Astrocyte (in vitro differentiated cells and primary cell): Measurements from ENCODE around the gene PRSS50.

Source experiments
- EZH2 ChIP-seq: IDR thresholded peaks from 2 replicates; pipeline ENCODE4 v1.6.1; 2012; ENCODE audit warnings: mild to moderate bottlenecking, low read length, inconsistent platforms; ENCODE audit not compliant: insufficient read depth
- TF ChIP-seq, protein P1 (sequence below): IDR thresholded peaks from 2 replicates; pipeline ENCODE4 v1.5.1; 2011; ENCODE audit warnings: low read depth, mild to moderate bottlenecking, inconsistent platforms, low read length, moderate library complexity; ENCODE audit not compliant: insufficient read depth

DNA sequence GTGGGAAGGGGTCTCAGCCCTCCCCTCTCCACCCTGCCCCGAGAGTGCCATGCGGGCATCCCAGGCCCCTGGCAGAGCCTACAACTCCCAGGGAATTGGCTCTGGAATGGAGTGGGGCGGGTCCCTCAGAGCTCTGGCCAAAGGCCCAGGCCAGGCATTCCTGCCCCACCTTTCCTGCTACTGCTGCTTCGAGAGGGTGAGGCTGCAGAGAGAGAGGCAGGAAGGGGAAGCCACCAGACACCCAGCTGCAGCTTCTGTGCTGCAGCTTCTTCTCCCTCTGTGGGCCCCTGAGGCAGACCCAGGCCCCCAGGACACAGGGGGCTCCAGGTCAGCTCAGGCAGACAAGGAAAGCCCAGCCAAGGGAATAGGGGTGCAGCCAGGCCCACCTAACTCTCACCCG, 26.9 kb downstream of the PRSS50 start:
- TF ChIP-seq, protein P1, sequence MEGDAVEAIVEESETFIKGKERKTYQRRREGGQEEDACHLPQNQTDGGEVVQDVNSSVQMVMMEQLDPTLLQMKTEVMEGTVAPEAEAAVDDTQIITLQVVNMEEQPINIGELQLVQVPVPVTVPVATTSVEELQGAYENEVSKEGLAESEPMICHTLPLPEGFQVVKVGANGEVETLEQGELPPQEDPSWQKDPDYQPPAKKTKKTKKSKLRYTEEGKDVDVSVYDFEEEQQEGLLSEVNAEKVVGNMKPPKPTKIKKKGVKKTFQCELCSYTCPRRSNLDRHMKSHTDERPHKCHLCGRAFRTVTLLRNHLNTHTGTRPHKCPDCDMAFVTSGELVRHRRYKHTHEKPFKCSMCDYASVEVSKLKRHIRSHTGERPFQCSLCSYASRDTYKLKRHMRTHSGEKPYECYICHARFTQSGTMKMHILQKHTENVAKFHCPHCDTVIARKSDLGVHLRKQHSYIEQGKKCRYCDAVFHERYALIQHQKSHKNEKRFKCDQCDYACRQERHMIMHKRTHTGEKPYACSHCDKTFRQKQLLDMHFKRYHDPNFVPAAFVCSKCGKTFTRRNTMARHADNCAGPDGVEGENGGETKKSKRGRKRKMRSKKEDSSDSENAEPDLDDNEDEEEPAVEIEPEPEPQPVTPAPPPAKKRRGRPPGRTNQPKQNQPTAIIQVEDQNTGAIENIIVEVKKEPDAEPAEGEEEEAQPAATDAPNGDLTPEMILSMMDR: no peak
- no peak for TF ChIP-seq EZH2
